KBM-7 (cell line): ENCODE results near the gene ADGRD1.
"Not testable (repeated sequence)": the region's sequence is repeated elsewhere in the genome, so short reads cannot be mapped to it uniquely, and the experiment has no call there.

Source experiments
- DNase-seq: peaks from one replicate; pipeline ENCODE4 v3.0.0-alpha.2; 2015
- in situ Hi-C: fragments of 300-500 bp; cut with MboI; formaldehyde crosslinking; loops from 2 replicates; pipeline ENCODE4 v1.14.3; 2020; ENCODE audit warnings: low sequenced_read_pairs, low pct_unique_long_range_greater_than_20kb, mixed read lengths

Gene ADGRD1

GRCh38 chr12:131060011-131060703 lies 106.5 kb downstream of the ADGRD1 start:
- in situ Hi-C loops, result no loop called here
- no peak for DNase-seq

DNA sequence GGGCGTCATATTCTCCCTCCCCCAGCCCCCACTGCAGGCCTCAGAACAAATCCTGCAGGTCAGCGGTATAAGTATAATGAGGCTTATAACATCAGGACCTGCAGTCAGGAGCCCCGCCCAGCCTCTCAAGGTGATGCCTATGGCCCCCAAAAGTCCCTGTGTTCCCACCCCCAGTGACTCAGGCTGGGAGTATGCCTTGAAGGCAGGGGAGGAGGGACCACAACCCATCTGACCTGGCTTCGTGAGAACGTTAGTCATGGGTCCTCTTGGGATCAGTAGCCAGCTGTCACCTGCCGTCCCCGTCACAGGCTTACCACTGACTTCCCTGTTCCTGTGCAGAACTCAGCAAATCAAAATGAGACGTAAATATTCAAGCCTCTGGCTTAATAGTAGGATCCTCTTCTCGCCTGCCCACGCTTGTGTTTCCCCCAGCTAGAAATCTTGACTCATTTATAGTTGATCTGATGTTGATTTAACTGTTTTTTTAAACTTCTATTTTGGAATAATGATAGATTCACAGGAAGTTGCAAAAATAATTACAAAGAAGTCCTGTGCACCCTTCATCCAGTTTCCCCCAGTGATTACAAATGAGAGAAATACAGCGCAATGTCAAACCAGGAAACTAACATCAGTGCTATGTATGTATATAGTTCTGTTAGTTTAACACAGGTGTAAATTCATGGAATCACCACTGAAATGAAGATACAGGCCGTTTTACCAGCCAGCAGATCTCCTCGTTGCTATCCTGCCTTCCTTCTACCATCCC lies 107.5 kb downstream of the ADGRD1 start:
- no peak for DNase-seq
- in situ Hi-C loops, result no loop called here

GRCh38 chr12:131063413-131063812 lies 109.7 kb downstream of the ADGRD1 start:
- DNase-seq, result no peak
- in situ Hi-C loops, result no loop called here

DNA sequence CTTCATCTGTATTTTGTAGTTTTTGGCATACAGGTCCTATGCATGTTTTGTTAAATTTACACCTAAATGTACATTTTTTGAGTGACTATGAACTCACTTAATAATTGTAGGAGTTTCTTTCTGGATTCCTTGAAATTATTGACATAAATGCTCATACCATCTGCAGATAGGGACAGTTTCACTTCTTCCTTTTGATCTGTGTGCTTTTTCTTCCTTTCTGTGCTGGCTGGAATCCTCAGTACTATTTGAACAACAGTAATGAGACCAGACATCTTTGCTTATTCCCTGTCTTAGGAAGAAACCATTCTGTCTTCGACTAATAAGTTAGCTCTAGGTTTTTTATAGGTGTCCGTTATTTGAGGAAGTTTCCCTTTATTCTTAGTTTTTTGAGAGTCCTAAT lies 110.3 kb downstream of the ADGRD1 start:
- no peak for DNase-seq
- in situ Hi-C loops, result no loop called here

DNA sequence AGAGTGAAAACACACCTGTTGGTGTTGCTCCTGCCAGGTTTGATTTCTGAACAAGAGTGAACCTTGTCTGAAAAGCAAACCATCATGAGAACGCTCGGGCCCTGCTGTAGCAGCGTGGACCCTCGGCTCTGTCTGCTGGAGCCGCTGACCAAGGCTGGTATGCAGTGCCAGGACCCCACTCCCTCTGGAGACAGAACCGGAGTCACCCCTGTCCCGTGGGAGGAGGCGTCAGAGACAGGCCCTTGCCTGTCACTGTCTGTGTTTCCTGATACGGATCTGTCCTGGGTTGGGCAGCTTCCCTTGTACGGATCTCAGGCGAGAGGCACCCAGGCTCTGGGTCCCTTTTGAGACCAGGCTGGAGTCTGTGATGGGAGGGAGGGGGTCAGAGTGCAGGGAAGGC lies 111.6 kb downstream of the ADGRD1 start:
- DNase-seq, result no peak
- in situ Hi-C loops, result no loop called here

DNA sequence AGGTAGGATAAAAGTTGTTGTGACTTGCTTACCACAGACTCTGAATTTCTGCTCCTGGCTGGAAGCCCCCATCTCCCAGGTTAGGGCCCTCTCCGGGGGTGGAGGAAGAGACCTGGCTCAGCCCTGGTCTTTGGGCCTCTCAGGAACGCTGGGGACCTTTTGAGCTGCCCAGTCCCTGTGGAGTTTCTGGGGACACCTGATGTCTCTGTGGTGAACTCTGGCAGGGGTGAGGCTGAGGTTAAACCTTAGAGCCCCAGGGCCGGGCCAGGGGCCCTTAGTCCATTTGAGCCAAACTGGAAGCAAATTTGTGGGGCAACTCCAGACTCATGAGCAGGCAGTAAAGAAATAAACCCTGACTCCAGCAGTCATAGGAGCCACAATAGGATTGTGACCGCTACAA lies 112.1 kb downstream of the ADGRD1 start:
- no peak for DNase-seq
- in situ Hi-C loops, result no loop called here

DNA sequence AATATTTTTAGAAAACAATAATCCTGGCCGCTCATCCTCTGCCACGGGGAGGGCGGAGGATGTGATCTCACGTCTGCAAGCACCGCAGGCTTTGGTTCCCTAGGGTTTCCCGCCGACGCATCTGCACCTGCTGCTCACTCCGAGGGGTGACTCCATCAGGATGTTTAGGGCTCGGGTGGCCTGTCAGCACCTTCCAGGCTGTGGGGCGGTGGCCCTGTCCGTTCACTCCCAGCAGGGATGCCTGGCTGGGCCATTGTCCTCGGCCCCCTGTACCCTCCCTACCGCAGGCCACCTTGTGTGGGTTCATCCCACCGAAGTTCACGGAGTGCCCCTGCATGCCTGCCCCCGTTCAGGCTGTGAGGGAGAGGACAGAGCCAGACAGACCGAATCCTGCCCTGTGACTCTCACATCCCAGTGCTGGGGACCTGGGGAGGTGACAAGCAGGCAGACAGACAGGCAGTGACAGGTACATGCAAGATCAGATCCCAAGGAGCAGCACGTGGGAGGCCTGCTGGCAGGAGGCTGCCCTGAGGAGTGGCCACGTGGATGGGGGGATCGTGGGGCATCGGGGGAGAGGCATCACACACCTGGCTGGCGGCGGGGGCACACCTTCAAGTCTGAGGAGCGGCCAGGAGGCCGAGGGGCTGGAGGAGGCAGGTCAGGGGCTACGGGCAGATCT lies 112.6 kb downstream of the ADGRD1 start:
- in situ Hi-C loops, result no loop called here
- no peak for DNase-seq

GRCh38 chr12:131066886-131067490 lies 113.3 kb downstream of the ADGRD1 start:
- no peak for DNase-seq
- in situ Hi-C loops, result no loop called here

DNA sequence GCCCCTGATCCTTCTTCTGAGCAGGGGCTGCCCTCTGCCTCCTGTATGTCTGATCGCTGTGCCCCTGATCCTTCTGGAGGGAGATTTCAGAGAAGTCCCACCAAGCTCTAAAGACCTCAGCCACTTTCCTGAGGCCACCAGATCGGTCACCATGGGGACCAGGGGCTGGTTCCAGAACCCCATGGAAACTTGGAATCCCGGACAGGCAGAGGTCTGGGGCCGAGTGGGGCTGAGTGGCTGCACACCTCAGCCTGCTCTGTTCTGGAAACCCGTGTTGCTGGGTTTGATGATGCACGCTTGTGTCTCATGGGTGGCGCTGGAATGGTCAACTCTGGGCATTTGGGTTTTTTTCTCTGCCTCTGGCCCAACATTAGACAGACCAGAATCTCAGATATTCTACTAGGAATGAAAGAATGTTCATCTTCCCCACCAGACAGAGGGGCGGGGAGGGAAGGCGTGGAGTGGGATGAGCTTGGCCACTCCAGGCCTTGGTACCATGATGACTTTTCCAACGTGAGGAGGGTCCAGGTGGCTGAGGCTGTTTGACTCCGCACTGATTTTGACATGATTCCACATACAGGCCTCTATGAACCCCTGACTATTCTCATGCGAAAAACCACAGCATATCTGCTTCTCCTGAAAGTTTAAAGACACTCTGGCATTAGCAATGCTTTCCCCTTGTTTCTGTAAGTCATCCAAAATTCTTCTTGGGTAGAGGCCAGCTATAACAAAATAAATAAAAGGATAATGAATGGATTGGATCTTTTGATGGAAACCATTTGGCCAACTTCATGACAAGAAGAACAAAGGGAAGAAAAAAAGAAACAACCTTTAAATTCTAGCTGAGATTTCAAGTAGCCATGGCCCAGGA lies 114.5 kb downstream of the ADGRD1 start:
- in situ Hi-C loops, result no loop called here
- no peak for DNase-seq

- DNase-seq, in situ Hi-C loops: not testable (repeated sequence)
These were observed 115.4 kb downstream of the ADGRD1 start for GRCh38 chr12:131068926-131069720.

- DNase-seq, in situ Hi-C loops: not testable (repeated sequence)
These were observed 116.4 kb downstream of the ADGRD1 start for GRCh38 chr12:131070136-131070535.

- in situ Hi-C loops, DNase-seq: not testable (repeated sequence)
These were observed 117.0 kb downstream of the ADGRD1 start for GRCh38 chr12:131070668-131071067.

- DNase-seq, in situ Hi-C loops: not testable (repeated sequence)
These were observed 117.6 kb downstream of the ADGRD1 start for GRCh38 chr12:131071234-131071820.

DNA sequence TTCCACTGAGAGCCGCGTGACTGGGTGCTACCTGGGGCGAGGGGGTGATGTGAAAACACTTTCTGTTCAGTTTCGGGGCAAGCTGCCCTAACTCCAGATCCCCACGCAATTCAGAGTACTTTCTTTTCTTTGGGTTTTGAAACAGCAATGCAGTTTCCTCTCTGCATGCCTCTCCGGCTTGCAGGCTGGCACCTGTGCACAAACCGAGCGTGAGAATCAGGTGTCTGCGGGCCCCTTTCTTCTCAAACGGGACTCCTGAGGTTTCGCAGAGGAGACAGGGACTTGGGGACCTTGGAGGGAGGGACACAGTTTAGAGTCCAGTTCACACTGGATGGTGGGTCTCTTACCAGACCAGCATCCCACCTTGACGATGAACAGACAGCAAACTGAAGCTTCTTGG lies 118.2 kb downstream of the ADGRD1 start:
- DNase-seq, in situ Hi-C loops: not testable (repeated sequence)

DNA sequence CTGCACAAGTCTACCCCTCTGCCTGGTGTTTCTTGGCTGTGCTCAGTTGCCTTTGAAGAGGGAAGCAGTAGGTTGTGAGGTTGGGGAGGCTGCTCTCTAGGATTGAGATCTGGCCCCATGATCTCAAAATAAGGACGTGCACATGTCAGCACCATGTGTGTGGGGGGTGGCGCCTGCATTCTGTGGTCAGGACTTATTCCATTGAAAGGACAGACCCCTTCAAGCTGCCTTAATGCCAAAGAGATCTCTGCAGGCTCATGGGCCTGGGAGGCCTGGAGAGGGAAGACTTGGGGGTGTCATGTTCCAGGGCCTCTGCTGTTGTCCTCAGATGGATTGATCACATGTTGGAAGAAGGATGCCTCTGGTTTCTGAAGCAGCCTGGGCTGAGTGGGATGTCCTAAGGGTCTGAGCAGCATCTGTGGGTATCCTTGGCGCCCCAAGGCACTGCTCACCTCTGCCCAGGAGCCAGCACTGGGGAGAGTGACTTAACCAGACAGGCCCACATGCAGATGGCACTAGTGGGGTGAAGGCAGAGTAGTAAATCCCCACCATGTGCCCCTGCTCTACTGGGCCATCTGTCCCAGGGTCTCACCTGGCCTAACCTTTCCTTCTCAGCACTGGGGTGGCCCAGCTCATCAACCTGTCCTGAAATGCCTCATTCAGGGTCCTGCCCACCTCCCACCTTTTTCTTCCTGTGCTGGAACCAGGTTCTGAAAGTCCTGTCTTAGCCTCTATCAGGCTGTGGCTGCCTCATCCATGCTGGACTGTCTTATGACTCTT lies 118.9 kb downstream of the ADGRD1 start:
- in situ Hi-C loops, result no loop called here
- DNase-seq, result no peak

DNA sequence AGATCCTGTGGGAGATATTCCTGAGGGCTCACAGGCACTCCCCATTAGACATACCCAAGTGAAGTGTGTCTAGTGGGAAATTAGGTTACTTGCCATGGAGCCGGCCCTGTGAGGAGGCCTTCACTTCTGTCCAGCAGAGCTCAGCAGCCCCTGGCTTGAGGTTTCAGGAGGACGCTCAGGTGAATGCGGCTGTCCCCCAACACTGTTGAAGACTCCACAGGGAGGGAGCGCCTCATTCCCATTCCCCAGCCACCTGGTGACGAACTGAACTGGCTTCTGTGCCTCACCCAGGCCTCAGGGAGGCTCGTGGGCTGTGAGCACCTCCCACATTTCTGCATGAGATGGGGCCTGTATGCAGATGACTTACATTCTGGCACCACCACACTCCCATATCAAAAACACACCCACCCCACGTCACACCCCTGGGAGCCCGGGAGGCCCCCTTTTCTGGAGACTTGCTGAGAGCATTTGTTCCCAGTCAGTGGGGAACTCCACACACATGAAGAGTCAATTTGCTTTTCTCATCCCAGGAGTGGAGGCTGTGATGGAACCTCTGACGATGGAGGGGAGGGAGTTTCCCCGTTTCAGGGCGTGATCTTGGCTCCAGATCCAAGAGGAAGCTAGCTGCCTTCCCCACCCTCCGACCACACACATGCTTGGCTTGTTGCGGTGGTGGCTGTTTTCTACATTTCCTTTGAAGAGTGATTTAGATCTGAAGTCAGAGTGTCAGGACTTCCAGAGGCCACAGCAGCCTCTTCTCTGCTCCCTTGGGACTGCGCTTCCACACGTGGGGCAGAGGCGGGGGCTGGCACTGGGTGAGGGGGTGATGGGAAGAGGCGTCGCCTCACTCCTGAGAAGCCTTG lies 120.7 kb downstream of the ADGRD1 start:
- in situ Hi-C loops, result no loop called here
- DNase-seq, result no peak
